ENCODE measurements around the gene PHF21A. TPM values are rescaled to one million over a fixed set of nuclear protein-coding genes. Genes with fewer than 3 reads are reported as not detected.

PHF21A gene
- total and polyA plus RNA-seq, 2 of the 8 experiments (the other 6 are each of a cell fraction or from before 2014, with no cell fraction given): 17.6 to 40.3 TPM

GRCh38 chr11:46009647-46010046, 111.6 kb downstream of the PHF21A start:
- H3K4me2 ChIP-seq (ENCODE audit: insufficient read depth in 1 of 2, low read depth in 2 of 2, low read length in 2 of 2): no peak overlapping the region
- no peak overlapping the region for H3K4me3 ChIP-seq (ENCODE audit: extremely low read depth in 1 of 4, insufficient read depth in 2 of 4, low read depth in 3 of 4, low read length in 4 of 4)
- DNase-seq (ENCODE audit: low read depth in 1 of 2, low spot score in 2 of 2) (no peak), FAIRE-seq (no peak)
- H3K23me2 ChIP-seq (ENCODE audit: low read depth, low read length): no peaks in the 10 kb centered on the region
- no peaks in the 10 kb centered on the region for H4K20me1 ChIP-seq (replicated peaks in 1 of 2; ENCODE audit: control insufficient read depth in 1 of 2, insufficient read depth in 2 of 2, low read length in 2 of 2)
- no peak overlapping the region for H3K4ac ChIP-seq (replicated peaks; ENCODE audit: insufficient read length, low read depth, low read length)
- H3K23ac ChIP-seq (ENCODE audit: insufficient read length): no peak overlapping the region
- H3K36me3 ChIP-seq (ENCODE audit: control insufficient read depth in 2 of 4, insufficient read depth in 4 of 4, low read length in 3 of 4): no peaks in the 10 kb centered on the region
- no peak overlapping the region for H2BK120ac ChIP-seq (replicated peaks; ENCODE audit: low read depth, low read length)
- no peak overlapping the region for H3K18ac ChIP-seq (ENCODE audit: extremely low read depth, low read length)
- 85% methylated on average over 2 of the region's 2 CpGs; no CpG with 5 or more reads in 1 of the 2 experiments for WGBS, 2 experiments (ENCODE audit: extremely low coverage in 1 of 2, insufficient coverage in 1 of 2, insufficient read length in 1 of 2, insufficient replicate concordance in 2 of 2, low coverage in 1 of 2, low lambda C conversion rate in 2 of 2, missing lambda C conversion rate in 1 of 2)
- H3K79me2 ChIP-seq (ENCODE audit: control insufficient read depth in 1 of 2, insufficient read depth in 2 of 2, low read length in 2 of 2): peaks cover 0 to 19% of the 10 kb centered on the region in 2 experiments; a peak in 2 of 4 replicates
- peaks cover 0 to 11% (median 3%) of the 10 kb centered on the region in 4 experiments; a peak in 2 of 7 replicates for H3K4me1 ChIP-seq (replicated peaks in 1 of 4; ENCODE audit: control insufficient read depth in 3 of 4, insufficient read depth in 4 of 4, low read length in 3 of 4)
- POLR2A ChIA-PET (ENCODE audit: partially characterized antibody): no interaction called here
- H4K8ac ChIP-seq (ENCODE audit: extremely low read depth, insufficient read depth, low read length): no peak overlapping the region
- H3K9ac ChIP-seq (replicated peaks in 1 of 4; ENCODE audit: extremely low read depth in 1 of 4, low read depth in 3 of 4, low read length in 3 of 4): no peak overlapping the region
- TF ChIP-seq HDAC2 (IDR thresholded peaks at IDR 0.05; ENCODE audit: borderline replicate concordance in 1 of 2, low read depth in 2 of 2, low read length in 2 of 2) (no peak), TAF1 (IDR thresholded peaks at IDR 0.05; ENCODE audit: low read depth, low read length) (no peak), SP2 (IDR thresholded peaks at IDR 0.05; ENCODE audit: low read length) (no peak), SP4 (IDR thresholded peaks at IDR 0.05; ENCODE audit: low read length) (no peak), SP1 (IDR thresholded peaks at IDR 0.05; ENCODE audit: low read depth, low read length) (no peak), SIX5 (IDR thresholded peaks at IDR 0.05; ENCODE audit: low read depth, low read length) (no peak), RFX5 (IDR thresholded peaks at IDR 0.05; ENCODE audit: borderline replicate concordance, low read depth, low read length) (no peak), FOSL1 (IDR thresholded peaks at IDR 0.05; ENCODE audit: insufficient read depth, low read depth, low read length) (no peak), RXRA (IDR thresholded peaks at IDR 0.05; ENCODE audit: insufficient read depth, low read depth, low read length) (no peak), POU5F1 (IDR thresholded peaks at IDR 0.05; ENCODE audit: low read depth, low read length) (no peak), SIN3A (conservative IDR thresholded peaks at IDR 0.05 in 1 of 2, IDR thresholded peaks at IDR 0.05 in 1 of 2; ENCODE audit: low read depth in 1 of 2, low read length in 2 of 2) (no peak), CBX5 (IDR thresholded peaks at IDR 0.05; ENCODE audit: low read depth, low read length) (no peak)
- H2AK5ac ChIP-seq (ENCODE audit: low read depth, low read length): no peak overlapping the region
- no peak overlapping the region for H2BK15ac ChIP-seq (ENCODE audit: low read length)
- H3K79me1 ChIP-seq (ENCODE audit: low read depth, low read length): no peaks in the 10 kb centered on the region
- CTCF ChIA-PET (ENCODE audit: partially characterized antibody): interaction anchor here (5.3 kb wide), 1 partner anchor 45 kb away, joined by 107 read pairs; no protein-coding TSS in a partner anchor
- H3K14ac ChIP-seq (ENCODE audit: insufficient read length): no peak overlapping the region
- H2BK5ac ChIP-seq (ENCODE audit: low read depth, low read length): no peak overlapping the region
- no peak overlapping the region for H2BK12ac ChIP-seq (ENCODE audit: low read depth, low read length)
- H3K27me3 ChIP-seq (replicated peaks in 1 of 4; ENCODE audit: control insufficient read depth in 3 of 4, extremely low read depth in 1 of 4, insufficient read depth in 3 of 4, low read length in 3 of 4): no peaks in the 10 kb centered on the region
- no peak overlapping the region for H3K56ac ChIP-seq (replicated peaks; ENCODE audit: insufficient read length, low read depth, low read length)
- H2AFZ ChIP-seq (ENCODE audit: low read length): no peak overlapping the region
- H4K91ac ChIP-seq (replicated peaks; ENCODE audit: insufficient read length, low read length): no peak overlapping the region
- no peak overlapping the region for H2BK20ac ChIP-seq (ENCODE audit: low read length)
- no peaks in the 10 kb centered on the region for H3K9me3 ChIP-seq (ENCODE audit: insufficient read depth in 2 of 2, low read depth in 1 of 2, low read length in 1 of 2)
- no peak overlapping the region for H3K27ac ChIP-seq (ENCODE audit: low read depth, low read length)
- no peak overlapping the region for H4K5ac ChIP-seq (ENCODE audit: insufficient read length, low read depth, low read length)
